CD4-positive, CD25-positive, alpha-beta regulatory T cell (primary cell): ENCODE measurements around the gene RNASE8. TPM values are rescaled to one million over a fixed set of nuclear protein-coding genes. Genes with fewer than 3 reads are reported as not detected.
A peak's percentile ranks its signal among the peaks of the same experiment; 100 is the strongest.

Experiments
- ATAC-seq, 2 donors: fragments of 150-1000 bp; cut with Tn5 transposase; one replicate each; pipeline ENCODE4 v1.10.0; 2021; ENCODE audit warnings: low read depth in 2 of 2, moderate number of reproducible peaks in 2 of 2, moderate library complexity in 1 of 2
- DNase-seq, 3 donors: peaks; one replicate each; pipeline versions ENCODE4 v3.0.0 to v3.0.0-alpha.2; 2012 to 2022; ENCODE audit warnings: mixed read lengths in 1 of 3
- H3K27ac ChIP-seq: one replicate; pipeline ENCODE4 v1.7.0; 2013; ENCODE audit warnings: mild to moderate bottlenecking, low read length; ENCODE audit not compliant: insufficient read depth, poor library complexity, severe bottlenecking
- H3K27me3 ChIP-seq: one replicate; pipeline ENCODE4 v1.7.0; 2013; ENCODE audit warnings: low read length; ENCODE audit not compliant: control insufficient read depth, insufficient read depth
- H3K36me3 ChIP-seq: one replicate; pipeline ENCODE4 v1.7.0; 2013; ENCODE audit warnings: mild to moderate bottlenecking, low read length, moderate library complexity; ENCODE audit not compliant: control insufficient read depth, insufficient read depth
- H3K4me1 ChIP-seq: 2 replicates; pipeline ENCODE4 v1.7.0; 2013; ENCODE audit warnings: mild to moderate bottlenecking, low read length; ENCODE audit not compliant: insufficient read depth, control insufficient read depth, poor library complexity, severe bottlenecking
- H3K4me3 ChIP-seq: one replicate; pipeline ENCODE4 v1.7.0; 2013; ENCODE audit warnings: low read depth, mild to moderate bottlenecking, low read length, moderate library complexity
- H3K9me3 ChIP-seq, 2 experiments: 1 replicate in 1 of 2; 2 replicates in 1 of 2; pipeline ENCODE4 v1.7.0; 2013; ENCODE audit warnings: low read length in 2 of 2, mild to moderate bottlenecking in 1 of 2, moderate library complexity in 1 of 2; ENCODE audit not compliant: control insufficient read depth in 2 of 2
- H3K27ac Mint-ChIP-seq, 3 donors: one replicate each; pipeline ENCODE4 v1.8.0; 2020 to 2022; ENCODE audit warnings: mild to moderate bottlenecking in 3 of 3, mixed read lengths in 3 of 3, moderate library complexity in 2 of 3
- H3K27me3 Mint-ChIP-seq: one replicate; pipeline ENCODE4 v1.8.0; 2022; ENCODE audit warnings: mild to moderate bottlenecking, mixed read lengths
- H3K36me3 Mint-ChIP-seq: one replicate; pipeline ENCODE4 v1.8.0; 2020; ENCODE audit warnings: mixed read lengths
- H3K4me1 Mint-ChIP-seq, 4 donors: one replicate each; pipeline ENCODE4 v1.8.0; 2020 to 2022; ENCODE audit warnings: mixed read lengths in 4 of 4, mild to moderate bottlenecking in 1 of 4
- H3K4me3 Mint-ChIP-seq, 4 donors: one replicate each; pipeline ENCODE4 v1.8.0; 2020 to 2022; ENCODE audit warnings: mild to moderate bottlenecking in 4 of 4, mixed read lengths in 4 of 4, moderate library complexity in 3 of 4
- H3K9me3 Mint-ChIP-seq, 7 donors: one replicate each; pipeline ENCODE4 v1.8.0; 2020 to 2022; ENCODE audit warnings: mixed read lengths in 7 of 7, mild to moderate bottlenecking in 3 of 7, moderate library complexity in 2 of 7
- polyA plus RNA-seq, 4 donors: library from polyadenylated mRNA; unstranded; fragments of 300-500 nt; fragmentation: Illumina TruSeq; gene quantifications; one replicate each; pipeline ENCODE4 v1.2.3, GENCODE V29; 2021
- total RNA-seq: library from RNA; stranded (reverse); gene quantifications from one replicate; pipeline ENCODE4 v1.2.3, GENCODE V29; 2022

RNASE8 gene
- total and polyA plus RNA-seq, 5 donors from 2014 or later = not detected

- no peaks in the 10 kb centered on the region for H3K36me3 Mint-ChIP-seq
- no peaks in the 10 kb centered on the region for H3K9me3 Mint-ChIP-seq
- no peak for DNase-seq
- Histone ChIP-seq H3K27me3 (peaks cover 16% of the 10 kb centered on the region), H3K36me3 (no peaks in the 10 kb centered on the region), H3K27ac (no peak overlapping the region), H3K4me1 (no peaks in the 10 kb centered on the region), H3K4me3 (no peak overlapping the region), H3K9me3 (no peaks in the 10 kb centered on the region)
- no peak overlapping the region for H3K27ac Mint-ChIP-seq
- H3K4me3 Mint-ChIP-seq = no peak overlapping the region
- no peaks in the 10 kb centered on the region for H3K4me1 Mint-ChIP-seq
- no peak for ATAC-seq
- peaks cover 24% of the 10 kb centered on the region for H3K27me3 Mint-ChIP-seq
These were observed 980 bp upstream of the RNASE8 start for GRCh38 chr14:21056520-21057163.

DNA sequence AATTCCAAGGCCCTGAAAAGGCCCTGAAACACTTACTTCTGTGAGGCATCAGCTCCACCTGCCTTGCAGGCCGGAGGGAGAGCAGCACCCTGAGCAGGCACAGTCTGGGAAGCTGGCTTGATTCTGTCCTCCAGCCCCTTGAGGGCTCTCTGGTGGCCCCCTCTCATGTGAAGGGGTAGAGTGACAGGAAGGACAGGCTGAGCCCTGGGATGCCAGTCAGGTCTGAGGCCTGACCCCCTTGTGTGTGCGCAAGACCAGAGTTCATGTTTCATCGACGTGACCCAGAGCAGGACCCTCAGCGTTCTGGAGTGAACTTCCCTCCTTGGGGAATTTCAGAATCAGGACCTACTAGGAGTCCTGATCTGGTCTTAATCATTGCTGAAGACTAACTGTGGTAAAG, 1.3 kb downstream of the RNASE8 start:
- Histone ChIP-seq H3K27ac (no peak overlapping the region), H3K4me1 (no peaks in the 10 kb centered on the region), H3K9me3 (no peaks in the 10 kb centered on the region), H3K4me3 (no peak overlapping the region), H3K27me3 (peaks cover 14% of the 10 kb centered on the region), H3K36me3 (no peaks in the 10 kb centered on the region)
- Mint-ChIP-seq H3K9me3 (peaks cover 0 to 1% (median 0%) of the 10 kb centered on the region in 7 donors), H3K27me3 (peaks cover 41% of the 10 kb centered on the region), H3K36me3 (no peaks in the 10 kb centered on the region), H3K4me1 (no peaks in the 10 kb centered on the region), H3K27ac (no peak overlapping the region), H3K4me3 (no peak overlapping the region)
- ATAC-seq (no peak), DNase-seq (no peak)

GRCh38 chr14:21059842-21060613, 2.4 kb downstream of the RNASE8 start:
- no peaks in the 10 kb centered on the region for H3K9me3 ChIP-seq
- no peaks in the 10 kb centered on the region for H3K36me3 ChIP-seq
- H3K27me3 ChIP-seq = peaks cover 14% of the 10 kb centered on the region
- Mint-ChIP-seq H3K27me3 (peaks cover 47% of the 10 kb centered on the region), H3K9me3 (peaks cover 0 to 1% (median 0%) of the 10 kb centered on the region in 7 donors), H3K4me1 (no peaks in the 10 kb centered on the region), H3K27ac (no peak overlapping the region), H3K36me3 (no peaks in the 10 kb centered on the region), H3K4me3 (no peak overlapping the region)
- ATAC-seq (no peak), DNase-seq (no peak)
- no peaks in the 10 kb centered on the region for H3K4me1 ChIP-seq
- no peak overlapping the region for H3K27ac ChIP-seq
- no peak overlapping the region for H3K4me3 ChIP-seq

- no peak for ATAC-seq
- peaks cover 0 to 1% (median 0%) of the 10 kb centered on the region in 7 donors for H3K9me3 Mint-ChIP-seq
- Histone ChIP-seq H3K4me1 (no peaks in the 10 kb centered on the region), H3K9me3 (no peaks in the 10 kb centered on the region), H3K4me3 (no peak overlapping the region), H3K27ac (no peak overlapping the region), H3K27me3 (peaks cover 17% of the 10 kb centered on the region), H3K36me3 (no peaks in the 10 kb centered on the region)
- no peak overlapping the region for H3K4me3 Mint-ChIP-seq
- H3K27ac Mint-ChIP-seq = no peak overlapping the region
- H3K36me3 Mint-ChIP-seq = no peaks in the 10 kb centered on the region
- DNase-seq = no peak
- H3K27me3 Mint-ChIP-seq = peaks cover 54% of the 10 kb centered on the region
- no peaks in the 10 kb centered on the region for H3K4me1 Mint-ChIP-seq
These were observed 3.2 kb downstream of the RNASE8 start for GRCh38 chr14:21060614-21061346.

GRCh38 chr14:21061347-21061668, 3.7 kb downstream of the RNASE8 start:
- peaks cover 0 to 1% (median 0%) of the 10 kb centered on the region in 7 donors for H3K9me3 Mint-ChIP-seq
- ATAC-seq (no peak), DNase-seq (no peak)
- H3K36me3 Mint-ChIP-seq = no peaks in the 10 kb centered on the region
- no peaks in the 10 kb centered on the region for H3K9me3 ChIP-seq
- H3K27ac ChIP-seq = no peak overlapping the region
- H3K27me3 Mint-ChIP-seq = peaks cover 57% of the 10 kb centered on the region
- H3K4me3 ChIP-seq = no peak overlapping the region
- peaks cover 17% of the 10 kb centered on the region for H3K27me3 ChIP-seq
- no peak overlapping the region for H3K4me3 Mint-ChIP-seq
- H3K4me1 ChIP-seq = no peaks in the 10 kb centered on the region
- no peaks in the 10 kb centered on the region for H3K36me3 ChIP-seq
- H3K27ac Mint-ChIP-seq = no peak overlapping the region
- H3K4me1 Mint-ChIP-seq = no peaks in the 10 kb centered on the region

GRCh38 chr14:21063479-21063878, 5.9 kb downstream of the RNASE8 start:
- Mint-ChIP-seq H3K4me1 (peaks cover 0 to 5% (median 2%) of the 10 kb centered on the region in 4 donors), H3K27me3 (peaks cover 78% of the 10 kb centered on the region), H3K4me3 (no peak overlapping the region), H3K9me3 (peaks cover 0 to 1% (median 0%) of the 10 kb centered on the region in 7 donors), H3K36me3 (no peaks in the 10 kb centered on the region), H3K27ac (no peak overlapping the region)
- Histone ChIP-seq H3K36me3 (no peaks in the 10 kb centered on the region), H3K27ac (no peak overlapping the region), H3K4me1 (peaks cover 1% of the 10 kb centered on the region), H3K9me3 (no peaks in the 10 kb centered on the region), H3K4me3 (no peak overlapping the region), H3K27me3 (peaks cover 34% of the 10 kb centered on the region)
- no peak for DNase-seq
- ATAC-seq = no peak

DNA sequence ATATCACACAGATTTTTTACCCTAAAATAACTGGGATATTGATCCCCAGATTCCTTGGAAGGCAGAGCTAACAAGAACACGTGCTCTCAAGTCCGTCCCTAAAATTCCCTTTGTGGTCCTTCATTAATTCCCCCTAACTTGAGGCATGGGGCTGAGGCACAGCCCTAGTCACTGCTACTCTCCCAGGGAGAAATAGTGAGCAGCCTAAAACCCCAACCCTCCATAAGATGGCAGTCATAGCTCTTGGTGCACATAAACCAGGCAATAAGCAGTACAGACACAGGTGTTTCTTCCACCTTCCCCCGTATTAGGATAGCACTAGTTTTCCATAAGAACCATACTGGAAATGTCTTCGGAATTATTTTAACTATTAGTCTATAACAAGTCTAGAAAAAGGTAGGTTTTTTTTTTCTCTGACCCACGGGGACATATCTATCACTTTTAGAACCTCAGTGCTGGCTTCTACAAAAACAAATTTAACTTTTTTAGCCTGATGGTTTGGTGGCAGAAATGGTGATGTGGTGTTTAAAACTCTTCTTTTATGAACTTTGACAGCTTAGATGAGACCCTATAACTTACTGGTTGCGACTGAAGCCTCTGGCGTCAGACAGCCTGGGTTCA, 9.4 kb downstream of the RNASE8 start:
- Histone ChIP-seq H3K4me1 (peaks cover 34% of the 10 kb centered on the region), H3K9me3 (no peaks in the 10 kb centered on the region), H3K4me3 (no peak overlapping the region), H3K27ac (no peak overlapping the region), H3K36me3 (no peaks in the 10 kb centered on the region), H3K27me3 (peaks cover 31% of the 10 kb centered on the region)
- peak in 2 of 3 donors; percentile 18 to 19 for DNase-seq
- no peak overlapping the region for H3K4me3 Mint-ChIP-seq
- no peak overlapping the region for H3K27ac Mint-ChIP-seq
- peaks cover 0 to 2% (median 0%) of the 10 kb centered on the region in 7 donors for H3K9me3 Mint-ChIP-seq
- peaks cover 0 to 36% (median 19%) of the 10 kb centered on the region in 4 donors for H3K4me1 Mint-ChIP-seq
- H3K36me3 Mint-ChIP-seq = no peaks in the 10 kb centered on the region
- H3K27me3 Mint-ChIP-seq = peaks cover 86% of the 10 kb centered on the region
- no peak for ATAC-seq
